SU-DHL-6 (cell line): ENCODE results near the gene MOV10L1.

Source experiments
- CTCF ChIP-seq: fragments of 200-600 bp; sonication (generic); IDR thresholded peaks from one replicate; pipeline ENCODE4 v1.5.1; 2017; ENCODE audit warnings: antibody characterized with exemption, mild to moderate bottlenecking, low read length, moderate library complexity; ENCODE audit not compliant: insufficient read depth, poor library complexity, severe bottlenecking
- EZH2phosphoT487 ChIP-seq: fragments of 200-600 bp; sonication (generic), shearing (Covaris generic); conservative IDR thresholded peaks from 2 replicates; pipeline ENCODE4 v1.6.1; 2018; ENCODE audit warnings: mild to moderate bottlenecking, antibody characterized with exemption, low read length, moderate library complexity, mixed read lengths

GRCh38 chr22:50089231-50089630 lies 575 bp upstream of the MOV10L1 start:
- no peak for TF ChIP-seq CTCF
- no peak for TF ChIP-seq EZH2phosphoT487
